ENCODE results near the gene FAM25A. TPM values are rescaled to one million over a fixed set of nuclear protein-coding genes. Genes with fewer than 3 reads are reported as not detected.
"Not testable (repeated sequence)": the region's sequence is repeated elsewhere in the genome, so short reads cannot be mapped to it uniquely, and the experiment has no call there.

Gene FAM25A
- total RNA-seq (not detected), polyA plus RNA-seq (ENCODE audit: insufficient read depth in 1 of 8, insufficient read length in 8 of 8, low replicate concordance in 1 of 8) (not detected)
- long read RNA-seq, donor 1, result 0 reads
- long read RNA-seq, donor 2, result 0 reads
- long read RNA-seq, donor 3, result 0 reads
- long read RNA-seq, donor 4, result 0 reads
- long read RNA-seq, donor 5, result 0 reads
- long read RNA-seq, donor 6, result 0 reads
- long read RNA-seq, donor 7, result 0 reads
- long read RNA-seq, donor 8, result 0 reads
- long read RNA-seq, donor 9, result 0 reads
- long read RNA-seq, donor 10, result 0 reads
- long read RNA-seq, donor 11, result 0 reads

GRCh38 chr10:87020056-87020455, at the start of gene FAM25A:
Gene FAM25A, plus strand, starts transcription at chr10:87020294. Its CDS starts 31 bp downstream, at chr10:87020325.
- H3K4me3 ChIP-seq (ENCODE audit: low read length), result not testable (repeated sequence)
- WGBS (ENCODE audit: insufficient coverage), result 98% methylated on average over 7 of the region's 9 CpGs

GRCh38 chr10:86970982-86971231, 49.2 kb upstream of the FAM25A start:
- no peaks in the 10 kb centered on the region for H3K9me3 ChIP-seq (replicated peaks; ENCODE audit: control insufficient read depth, low read depth, low read length)
- 0% methylated on average over 18 of the region's 20 CpGs for WGBS (ENCODE audit: insufficient coverage)
- no peaks in the 10 kb centered on the region for H3K36me3 ChIP-seq (ENCODE audit: control insufficient read depth, insufficient read depth, low read length)
- peaks cover 34% of the 10 kb centered on the region for H3K27me3 ChIP-seq (ENCODE audit: control insufficient read depth, insufficient read depth, low read length)
- peak overlapping the region; percentile 75 for H3K4me3 ChIP-seq (ENCODE audit: low read length)
- no peak for DNase-seq
- H3K4me1 ChIP-seq (ENCODE audit: control insufficient read depth, insufficient read depth, low read length), result peaks cover 59% of the 10 kb centered on the region
- H3K27ac ChIP-seq (ENCODE audit: low read length), result peak overlapping the region; percentile 90

More at GRCh38 chr10:87020056-87020455, at the start of gene FAM25A:
- not testable (repeated sequence) for H3K9me3 ChIP-seq (replicated peaks; ENCODE audit: control insufficient read depth, low read depth, low read length); H3K36me3 ChIP-seq (ENCODE audit: control insufficient read depth, insufficient read depth, low read length); DNase-seq; H3K27ac ChIP-seq (ENCODE audit: low read length); H3K4me1 ChIP-seq (ENCODE audit: control insufficient read depth, insufficient read depth, low read length); H3K27me3 ChIP-seq (ENCODE audit: control insufficient read depth, insufficient read depth, low read length)

- H3K4me3 ChIP-seq (ENCODE audit: low read length), result peak overlapping the region; percentile 75
- 4% methylated on average over 38 of the region's 66 CpGs for WGBS (ENCODE audit: insufficient coverage)
- peaks cover 55% of the 10 kb centered on the region for H3K4me1 ChIP-seq (ENCODE audit: control insufficient read depth, insufficient read depth, low read length)
- H3K27me3 ChIP-seq (ENCODE audit: control insufficient read depth, insufficient read depth, low read length), result peaks cover 34% of the 10 kb centered on the region
- H3K27ac ChIP-seq (ENCODE audit: low read length), result peak overlapping the region; percentile 90
- H3K9me3 ChIP-seq (replicated peaks; ENCODE audit: control insufficient read depth, low read depth, low read length), result no peaks in the 10 kb centered on the region
- H3K36me3 ChIP-seq (ENCODE audit: control insufficient read depth, insufficient read depth, low read length), result no peaks in the 10 kb centered on the region
- peak; percentile 95 for DNase-seq
These were observed 48.7 kb upstream of the FAM25A start for GRCh38 chr10:86971232-86971991.

- Histone ChIP-seq H3K4me1 (ENCODE audit: control insufficient read depth, insufficient read depth, low read length) (peaks cover 45% of the 10 kb centered on the region), H3K4me3 (ENCODE audit: low read length) (no peak overlapping the region), H3K9me3 (replicated peaks; ENCODE audit: control insufficient read depth, low read depth, low read length) (no peaks in the 10 kb centered on the region), H3K27ac (ENCODE audit: low read length) (no peak overlapping the region), H3K36me3 (ENCODE audit: control insufficient read depth, insufficient read depth, low read length) (no peaks in the 10 kb centered on the region), H3K27me3 (ENCODE audit: control insufficient read depth, insufficient read depth, low read length) (peaks cover 30% of the 10 kb centered on the region)
- peak; percentile 19 for DNase-seq
- WGBS (ENCODE audit: insufficient coverage), result 92% methylated on average over 11 of the region's 11 CpGs
These were observed 47.3 kb upstream of the FAM25A start for GRCh38 chr10:86972613-86973380.

- Histone ChIP-seq H3K27ac (ENCODE audit: low read length) (no peak overlapping the region), H3K36me3 (ENCODE audit: control insufficient read depth, insufficient read depth, low read length) (no peaks in the 10 kb centered on the region), H3K4me1 (ENCODE audit: control insufficient read depth, insufficient read depth, low read length) (peaks cover 36% of the 10 kb centered on the region), H3K9me3 (replicated peaks; ENCODE audit: control insufficient read depth, low read depth, low read length) (no peaks in the 10 kb centered on the region), H3K27me3 (ENCODE audit: control insufficient read depth, insufficient read depth, low read length) (peaks cover 13% of the 10 kb centered on the region), H3K4me3 (ENCODE audit: low read length) (no peak overlapping the region)
- no peak for DNase-seq
- WGBS (ENCODE audit: insufficient coverage), result 73% methylated on average over 6 of the region's 7 CpGs
These were observed 45.6 kb upstream of the FAM25A start for GRCh38 chr10:86974484-86974883.

- Histone ChIP-seq H3K27me3 (ENCODE audit: control insufficient read depth, insufficient read depth, low read length) (peaks cover 6% of the 10 kb centered on the region), H3K27ac (ENCODE audit: low read length) (no peak overlapping the region), H3K9me3 (replicated peaks; ENCODE audit: control insufficient read depth, low read depth, low read length) (no peaks in the 10 kb centered on the region), H3K36me3 (ENCODE audit: control insufficient read depth, insufficient read depth, low read length) (no peaks in the 10 kb centered on the region), H3K4me1 (ENCODE audit: control insufficient read depth, insufficient read depth, low read length) (peaks cover 28% of the 10 kb centered on the region), H3K4me3 (ENCODE audit: low read length) (no peak overlapping the region)
- no peak for DNase-seq
- no CpG with 5 or more reads among the region's 5 CpGs for WGBS (ENCODE audit: insufficient coverage)
These were observed 43.6 kb upstream of the FAM25A start for GRCh38 chr10:86976362-86977056.

- WGBS (ENCODE audit: insufficient coverage), result 73% methylated on average over 2 of the region's 3 CpGs
- H3K27ac ChIP-seq (ENCODE audit: low read length), result peak overlapping the region; percentile 71
- not testable (repeated sequence) for DNase-seq
These were observed 41.6 kb upstream of the FAM25A start for GRCh38 chr10:86978457-86978856.

DNA sequence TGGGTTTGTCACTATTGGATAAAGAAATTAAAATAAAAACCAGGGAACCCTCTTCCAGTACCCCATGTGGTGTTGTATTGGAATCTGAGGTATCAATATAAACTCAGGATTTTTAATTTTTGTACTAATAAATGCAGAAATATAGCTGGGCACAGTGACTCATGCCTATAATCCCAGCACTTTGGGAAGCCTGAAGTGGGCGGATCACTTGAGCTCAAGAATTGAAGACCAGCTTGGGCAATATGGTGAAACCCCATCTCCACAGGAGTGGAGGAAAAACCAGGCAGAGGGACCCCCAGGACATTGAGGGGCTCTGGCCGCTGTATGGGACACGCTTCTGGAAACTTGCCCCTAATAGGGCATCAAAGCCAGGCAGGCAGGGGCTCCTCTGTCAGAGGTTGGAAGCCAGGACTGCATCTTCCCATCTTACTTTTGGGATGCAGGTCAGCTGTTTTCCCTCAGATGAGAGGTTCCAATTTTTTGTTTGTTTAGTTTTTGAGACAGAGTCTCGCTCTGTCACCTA, 40.7 kb upstream of the FAM25A start:
- Histone ChIP-seq H3K9me3 (replicated peaks; ENCODE audit: control insufficient read depth, low read depth, low read length) (no peaks in the 10 kb centered on the region), H3K4me1 (ENCODE audit: control insufficient read depth, insufficient read depth, low read length) (peaks cover 23% of the 10 kb centered on the region), H3K36me3 (ENCODE audit: control insufficient read depth, insufficient read depth, low read length) (no peaks in the 10 kb centered on the region), H3K4me3 (ENCODE audit: low read length) (no peak overlapping the region), H3K27ac (ENCODE audit: low read length) (no peak overlapping the region), H3K27me3 (ENCODE audit: control insufficient read depth, insufficient read depth, low read length) (no peaks in the 10 kb centered on the region)
- WGBS (ENCODE audit: insufficient coverage), result 93% methylated on average over 3 of the region's 4 CpGs
- DNase-seq, result peak; percentile 8

More at GRCh38 chr10:86978457-86978856, 41.6 kb upstream of the FAM25A start:
- H3K27me3 ChIP-seq (ENCODE audit: control insufficient read depth, insufficient read depth, low read length); H3K9me3 ChIP-seq (replicated peaks; ENCODE audit: control insufficient read depth, low read depth, low read length); H3K36me3 ChIP-seq (ENCODE audit: control insufficient read depth, insufficient read depth, low read length); H3K4me3 ChIP-seq (ENCODE audit: low read length): not testable (repeated sequence)
- peaks cover 23% of the 10 kb centered on the region for H3K4me1 ChIP-seq (ENCODE audit: control insufficient read depth, insufficient read depth, low read length)

DNA sequence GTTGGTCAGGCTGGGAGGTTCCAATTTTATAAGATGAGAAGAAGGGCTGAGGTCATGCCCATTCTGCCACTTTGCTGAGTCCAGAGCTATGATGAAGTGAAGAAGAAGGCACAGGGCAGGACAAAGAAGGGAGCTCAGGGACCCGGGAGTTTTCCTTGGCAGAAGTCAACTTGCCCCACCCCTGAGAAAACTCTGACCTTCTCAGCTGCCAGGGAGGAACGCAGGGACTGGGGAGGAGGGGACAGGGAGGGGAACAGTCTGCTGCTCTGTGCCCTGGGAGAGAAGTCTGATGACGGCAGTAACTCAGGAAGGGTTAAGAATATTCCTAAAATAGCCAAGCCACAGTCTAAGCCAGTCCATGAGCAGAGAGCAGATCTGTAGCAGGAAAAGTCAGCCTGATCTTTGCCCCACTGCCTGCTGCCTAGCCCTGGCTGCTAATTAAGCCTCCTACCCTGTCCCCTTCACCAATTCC, 40.1 kb upstream of the FAM25A start:
- H3K36me3 ChIP-seq (ENCODE audit: control insufficient read depth, insufficient read depth, low read length), result no peaks in the 10 kb centered on the region
- peak overlapping the region; percentile 63 for H3K27ac ChIP-seq (ENCODE audit: low read length)
- H3K9me3 ChIP-seq (replicated peaks; ENCODE audit: control insufficient read depth, low read depth, low read length), result no peaks in the 10 kb centered on the region
- peak; percentile 69 for DNase-seq
- WGBS (ENCODE audit: insufficient coverage), result 7% methylated on average over 2 of the region's 3 CpGs
- H3K4me3 ChIP-seq (ENCODE audit: low read length), result no peak overlapping the region
- peaks cover 23% of the 10 kb centered on the region for H3K4me1 ChIP-seq (ENCODE audit: control insufficient read depth, insufficient read depth, low read length)
- H3K27me3 ChIP-seq (ENCODE audit: control insufficient read depth, insufficient read depth, low read length), result no peaks in the 10 kb centered on the region

Measured in muscle of leg (tissue), 16 donors.